Peyer's patch (tissue), 4 donors: ENCODE data around the gene FAM167B. TPM values are rescaled to one million over a fixed set of nuclear protein-coding genes. Genes with fewer than 3 reads are reported as not detected.
A peak's percentile ranks its signal among the peaks of the same experiment; 100 is the strongest.
"Not testable (repeated sequence)": the region's sequence is repeated elsewhere in the genome, so short reads cannot be mapped to it uniquely, and the experiment has no call there.

Source experiments
- DNase-seq, 3 donors: peaks; one replicate each; pipeline ENCODE4 v3.0.0-alpha.2; 2017 to 2019
- H3K27ac ChIP-seq, 4 donors: fragments of 200-600 bp; sonication (generic); one replicate each; pipeline ENCODE4 v1.5.1; 2016 to 2019
- H3K27me3 ChIP-seq, 2 donors: fragments of 200-600 bp; sonication (generic); one replicate each; pipeline ENCODE4 v1.5.1; 2019
- H3K36me3 ChIP-seq, 3 donors: fragments of 200-600 bp; sonication (generic); one replicate each; pipeline ENCODE4 v1.5.1; 2016 to 2019
- H3K4me1 ChIP-seq, 4 donors: fragments of 200-600 bp; sonication (generic); one replicate each; pipeline ENCODE4 v1.5.1; 2016 to 2019
- H3K4me3 ChIP-seq, 4 donors: fragments of 200-600 bp; sonication (generic); 1 replicate in 3 of 4; 2 replicates in 1 of 4; pipeline ENCODE4 v1.5.1; 2016 to 2019; ENCODE audit warnings: mild to moderate bottlenecking in 1 of 4
- H3K9me3 ChIP-seq, 4 donors: fragments of 200-600 bp; sonication (generic); one replicate each; pipeline ENCODE4 v1.5.1; 2016 to 2019; ENCODE audit warnings: mild to moderate bottlenecking in 1 of 4
- POLR2A ChIP-seq, 2 donors: fragments of 450-650 bp; IDR thresholded peaks; one replicate each; pipeline ENCODE4 v1.5.1; 2017; ENCODE audit warnings: antibody characterized with exemption in 2 of 2, mild to moderate bottlenecking in 2 of 2, moderate library complexity in 2 of 2
- small RNA-seq, 2 donors: library from RNA; depleted of rRNA; stranded (forward); fragments of <200 nt; gene quantifications; one replicate each; pipeline ENCODE3, GENCODE V24; 2016
- total RNA-seq, 4 donors: library from RNA; depleted of rRNA; stranded (reverse); fragments of >200 nt; gene quantifications; one replicate each; pipeline ENCODE4 v1.1.0, GENCODE V29; 2016
- TF ChIP-seq, protein P1 (sequence below), 6 experiments: fragments of 450-650 bp in 4 of 6; fragments of 200-600 bp in 2 of 6; sonication (generic) in 1 of 6; IDR thresholded peaks; one replicate each; pipeline ENCODE4 v1.5.1; 2017 to 2019; ENCODE audit warnings: antibody characterized with exemption in 6 of 6, mild to moderate bottlenecking in 3 of 6, moderate library complexity in 1 of 6

The FAM167B gene
- total RNA-seq, 4 donors from 2014 or later, result 4.1 to 5.1 TPM; not detected in 2

DNA sequence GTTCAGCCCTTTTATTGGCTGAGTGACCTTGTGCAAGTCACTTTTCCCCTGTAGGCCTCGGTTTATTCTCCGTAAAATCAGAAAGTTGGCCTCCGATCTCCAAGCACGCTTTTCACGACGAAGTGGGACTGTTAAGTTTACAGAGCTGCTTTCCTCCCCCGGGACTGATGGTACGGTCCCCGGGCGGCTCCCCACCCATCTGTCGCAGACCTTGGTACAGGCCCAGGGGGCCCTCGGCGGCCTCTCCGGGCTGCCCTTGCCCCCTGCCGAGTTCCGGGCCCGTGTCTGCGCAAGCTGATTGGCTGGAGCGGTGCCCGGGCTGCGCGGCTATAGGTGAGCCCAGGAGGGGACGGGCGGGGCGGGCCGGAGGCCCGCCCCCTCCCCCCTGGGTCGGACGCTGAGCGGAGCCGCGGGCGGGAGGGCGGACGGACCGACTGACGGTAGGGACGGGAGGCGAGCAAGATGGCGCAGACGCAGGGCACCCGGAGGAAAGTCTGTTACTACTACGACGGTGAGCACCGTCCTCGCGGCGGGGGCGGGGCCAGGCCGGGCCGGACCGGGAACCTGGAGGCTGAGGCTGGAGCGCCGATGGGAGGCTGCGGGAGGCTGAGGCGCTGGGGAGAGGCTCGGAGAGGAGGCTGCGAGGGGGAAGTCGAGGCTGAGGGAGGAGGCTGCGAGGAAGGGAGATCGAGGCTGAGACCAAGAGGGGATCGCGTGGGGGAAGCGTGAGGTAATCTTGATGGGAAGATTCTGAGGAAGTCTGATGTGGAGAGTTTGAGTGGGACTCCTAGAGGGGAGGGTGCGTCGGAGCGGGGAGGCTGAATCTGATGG, 44.9 kb downstream of the FAM167B start, which contains the start of gene HDAC1:
Gene HDAC1 (plus strand): TSS at position 376 of the 831 bp plus-strand sequence. CDS start 87 bp downstream, at position 463.
- TF ChIP-seq POLR2A (IDR thresholded peaks at IDR 0.05), result peak; percentile 50 to 72
- TF ChIP-seq, protein P1, sequence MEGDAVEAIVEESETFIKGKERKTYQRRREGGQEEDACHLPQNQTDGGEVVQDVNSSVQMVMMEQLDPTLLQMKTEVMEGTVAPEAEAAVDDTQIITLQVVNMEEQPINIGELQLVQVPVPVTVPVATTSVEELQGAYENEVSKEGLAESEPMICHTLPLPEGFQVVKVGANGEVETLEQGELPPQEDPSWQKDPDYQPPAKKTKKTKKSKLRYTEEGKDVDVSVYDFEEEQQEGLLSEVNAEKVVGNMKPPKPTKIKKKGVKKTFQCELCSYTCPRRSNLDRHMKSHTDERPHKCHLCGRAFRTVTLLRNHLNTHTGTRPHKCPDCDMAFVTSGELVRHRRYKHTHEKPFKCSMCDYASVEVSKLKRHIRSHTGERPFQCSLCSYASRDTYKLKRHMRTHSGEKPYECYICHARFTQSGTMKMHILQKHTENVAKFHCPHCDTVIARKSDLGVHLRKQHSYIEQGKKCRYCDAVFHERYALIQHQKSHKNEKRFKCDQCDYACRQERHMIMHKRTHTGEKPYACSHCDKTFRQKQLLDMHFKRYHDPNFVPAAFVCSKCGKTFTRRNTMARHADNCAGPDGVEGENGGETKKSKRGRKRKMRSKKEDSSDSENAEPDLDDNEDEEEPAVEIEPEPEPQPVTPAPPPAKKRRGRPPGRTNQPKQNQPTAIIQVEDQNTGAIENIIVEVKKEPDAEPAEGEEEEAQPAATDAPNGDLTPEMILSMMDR (IDR thresholded peaks at IDR 0.05), result no peak
- H3K36me3 ChIP-seq, result no peaks in the 10 kb centered on the region
- H3K4me3 ChIP-seq, result peak within 1 kb of the TSS; percentile 69 to 97 (median 88)
- peak within 1 kb of the TSS; percentile 88 to 96 (median 90) for H3K27ac ChIP-seq
- H3K4me1 ChIP-seq, result peaks cover 0 to 24% (median 0%) of the 10 kb centered on the region in 4 donors
- no peaks in the 10 kb centered on the region for H3K9me3 ChIP-seq
- DNase-seq, result peak; percentile 95 to 99 (median 99)
- no peaks in the 10 kb centered on the region for H3K27me3 ChIP-seq

DNA sequence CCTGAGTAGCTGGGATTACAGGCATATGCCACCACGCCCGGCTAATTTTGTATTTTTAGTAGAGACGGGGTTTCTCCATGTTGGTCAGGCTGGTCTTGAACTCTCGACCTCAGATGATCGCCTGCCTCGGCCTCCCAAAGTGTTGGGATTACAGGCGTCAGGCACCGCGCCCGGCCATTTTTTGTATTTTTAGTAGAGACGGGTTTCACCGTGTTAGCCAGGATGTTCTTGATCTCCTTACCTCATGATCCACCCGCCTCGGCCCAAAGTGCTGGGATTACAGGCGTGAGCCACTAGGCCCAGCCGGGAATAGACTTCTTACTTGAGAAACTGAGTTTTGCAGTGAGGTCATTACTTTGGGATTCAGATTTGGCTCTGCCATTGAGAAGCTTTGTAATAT, 51.2 kb downstream of the FAM167B start:
- peaks cover 0 to 12% (median 0%) of the 10 kb centered on the region in 3 donors for H3K36me3 ChIP-seq
- H3K4me1 ChIP-seq, result peaks cover 0 to 11% (median 0%) of the 10 kb centered on the region in 4 donors
- not testable (repeated sequence) for H3K4me3 ChIP-seq, H3K27ac ChIP-seq, DNase-seq, H3K9me3 ChIP-seq, H3K27me3 ChIP-seq

Small RNA genes within 50 kb of the gene (small RNA-seq; reads per million reads assigned to genes)
- gene RF00017 (0 reads per million in 2 donors), gene RF00019 (0 reads per million in 2 donors)

Other genes with a start within 250 kb of the FAM167B start
- gene KHDRBS1, start 233.4 kb upstream of the FAM167B start, total RNA-seq, result 10 to 100 TPM; 54.2 to 97.4 (median 59.7) TPM
- 1 to 10 TPM; 2.5 to 9.9 (median 6.6) TPM for gene TMEM39B, start 174.3 kb upstream of the FAM167B start, total RNA-seq
- 10 to 100 TPM; 24.8 to 29.8 (median 25.6) TPM for gene KPNA6, start 139.2 kb upstream of the FAM167B start, total RNA-seq
- 10 to 100 TPM; 27.1 to 46.2 (median 31.0) TPM for gene TXLNA, start 67.5 kb upstream of the FAM167B start, total RNA-seq
- gene CCDC28B, start 46.6 kb upstream of the FAM167B start, total RNA-seq, result 1 to 10 TPM in 2 of 4 donors, not detected in 2; 1.1 to 2.4 TPM
- 1 to 10 TPM in 3 of 4 donors, under 1 TPM in 1; 0.88 to 8.3 (median 2.6) TPM for gene IQCC, start 41.6 kb upstream of the FAM167B start, total RNA-seq
- under 1 TPM in 1 of 4 donors, not detected in 3; 0.85 TPM for gene DCDC2B, start 38.1 kb upstream of the FAM167B start, total RNA-seq
- gene TMEM234, start 24.9 kb upstream of the FAM167B start, total RNA-seq, result 10 to 100 TPM; 15.9 to 47.0 (median 25.4) TPM
- 100 to 1,000 TPM in 1 of 4 donors, 10 to 100 TPM in 3; 76.1 to 105 (median 84.7) TPM for gene EIF3I, start 24.8 kb upstream of the FAM167B start, total RNA-seq
- gene LCK, start 4.0 kb downstream of the FAM167B start, total RNA-seq, result 10 to 100 TPM in 2 of 4 donors, 1 to 10 TPM in 2; 8.6 to 59.4 (median 12.4) TPM
- 100 to 1,000 TPM in 3 of 4 donors, 10 to 100 TPM in 1; 93.0 to 147 (median 122) TPM for gene HDAC1, start 44.9 kb downstream of the FAM167B start, total RNA-seq
- 10 to 100 TPM; 19.1 to 51.2 (median 35.9) TPM for gene MARCKSL1, start 89.0 kb downstream of the FAM167B start, total RNA-seq
- 10 to 100 TPM; 15.7 to 44.5 (median 25.6) TPM for gene FAM229A, start 115.3 kb downstream of the FAM167B start, total RNA-seq
- 1 to 10 TPM in 1 of 4 donors, not detected in 3; 5.2 TPM for gene TSSK3, start 115.3 kb downstream of the FAM167B start, total RNA-seq
- gene BSDC1, start 147.2 kb downstream of the FAM167B start, total RNA-seq, result 100 to 1,000 TPM in 3 of 4 donors, 10 to 100 TPM in 1; 89.1 to 140 (median 109) TPM
- gene ZBTB8B, start 217.8 kb downstream of the FAM167B start, total RNA-seq, result under 1 TPM in 2 of 4 donors, not detected in 2; 0.13 to 0.19 TPM